Measurements from ENCODE around the gene RPS18.

Gene RPS18

GRCh38 chr6:33297956-33298772, 26.3 kb downstream of the RPS18 start:
- TF ChIP-seq, protein P1, sequence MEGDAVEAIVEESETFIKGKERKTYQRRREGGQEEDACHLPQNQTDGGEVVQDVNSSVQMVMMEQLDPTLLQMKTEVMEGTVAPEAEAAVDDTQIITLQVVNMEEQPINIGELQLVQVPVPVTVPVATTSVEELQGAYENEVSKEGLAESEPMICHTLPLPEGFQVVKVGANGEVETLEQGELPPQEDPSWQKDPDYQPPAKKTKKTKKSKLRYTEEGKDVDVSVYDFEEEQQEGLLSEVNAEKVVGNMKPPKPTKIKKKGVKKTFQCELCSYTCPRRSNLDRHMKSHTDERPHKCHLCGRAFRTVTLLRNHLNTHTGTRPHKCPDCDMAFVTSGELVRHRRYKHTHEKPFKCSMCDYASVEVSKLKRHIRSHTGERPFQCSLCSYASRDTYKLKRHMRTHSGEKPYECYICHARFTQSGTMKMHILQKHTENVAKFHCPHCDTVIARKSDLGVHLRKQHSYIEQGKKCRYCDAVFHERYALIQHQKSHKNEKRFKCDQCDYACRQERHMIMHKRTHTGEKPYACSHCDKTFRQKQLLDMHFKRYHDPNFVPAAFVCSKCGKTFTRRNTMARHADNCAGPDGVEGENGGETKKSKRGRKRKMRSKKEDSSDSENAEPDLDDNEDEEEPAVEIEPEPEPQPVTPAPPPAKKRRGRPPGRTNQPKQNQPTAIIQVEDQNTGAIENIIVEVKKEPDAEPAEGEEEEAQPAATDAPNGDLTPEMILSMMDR (conservative IDR thresholded peaks at IDR 0.05; ENCODE audit: control insufficient read depth, insufficient read depth, low read depth, low read length): no peak
- DNase-seq (ENCODE audit: low read depth): peak; percentile 80
- peak overlapping the region; percentile 91 for H3K4me3 ChIP-seq (ENCODE audit: control insufficient read depth, low read depth, low read length)

DNA sequence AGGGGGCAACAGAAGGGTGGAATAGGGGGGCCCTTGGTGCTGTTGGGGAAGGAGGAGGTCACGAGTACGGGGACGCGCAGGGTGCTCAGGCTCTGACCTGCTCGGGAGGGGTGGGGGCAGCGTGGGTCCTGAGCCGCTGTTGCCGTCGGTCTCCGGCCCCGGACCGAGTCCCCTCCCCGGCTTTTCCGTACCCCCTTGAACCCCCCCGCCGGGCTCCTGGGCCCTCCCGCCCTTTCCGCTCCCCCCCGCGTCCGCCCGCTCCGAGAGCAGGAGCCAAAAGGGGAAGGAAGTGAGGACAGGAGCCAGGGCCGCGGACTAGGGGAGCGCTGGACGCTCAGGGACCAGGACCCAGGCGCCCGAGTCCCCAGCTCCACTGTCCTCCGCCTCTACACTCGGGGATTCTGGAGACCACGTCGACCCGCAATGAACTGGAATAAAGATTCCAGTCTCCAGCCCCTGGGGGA, 26.9 kb downstream of the RPS18 start, which contains the start of gene RGL2:
TSS of gene RGL2 (minus strand) at position 170 of the 464 bp plus-strand sequence. CDS start 332 bp downstream, outside the sequence.
- H3K4me3 ChIP-seq (ENCODE audit: control insufficient read depth, low read depth, low read length): peak within 1 kb of the TSS; percentile 91
- no peak for DNase-seq (ENCODE audit: low read depth)
- TF ChIP-seq, protein P1 (conservative IDR thresholded peaks at IDR 0.05; ENCODE audit: control insufficient read depth, insufficient read depth, low read depth, low read length): no peak

DNA sequence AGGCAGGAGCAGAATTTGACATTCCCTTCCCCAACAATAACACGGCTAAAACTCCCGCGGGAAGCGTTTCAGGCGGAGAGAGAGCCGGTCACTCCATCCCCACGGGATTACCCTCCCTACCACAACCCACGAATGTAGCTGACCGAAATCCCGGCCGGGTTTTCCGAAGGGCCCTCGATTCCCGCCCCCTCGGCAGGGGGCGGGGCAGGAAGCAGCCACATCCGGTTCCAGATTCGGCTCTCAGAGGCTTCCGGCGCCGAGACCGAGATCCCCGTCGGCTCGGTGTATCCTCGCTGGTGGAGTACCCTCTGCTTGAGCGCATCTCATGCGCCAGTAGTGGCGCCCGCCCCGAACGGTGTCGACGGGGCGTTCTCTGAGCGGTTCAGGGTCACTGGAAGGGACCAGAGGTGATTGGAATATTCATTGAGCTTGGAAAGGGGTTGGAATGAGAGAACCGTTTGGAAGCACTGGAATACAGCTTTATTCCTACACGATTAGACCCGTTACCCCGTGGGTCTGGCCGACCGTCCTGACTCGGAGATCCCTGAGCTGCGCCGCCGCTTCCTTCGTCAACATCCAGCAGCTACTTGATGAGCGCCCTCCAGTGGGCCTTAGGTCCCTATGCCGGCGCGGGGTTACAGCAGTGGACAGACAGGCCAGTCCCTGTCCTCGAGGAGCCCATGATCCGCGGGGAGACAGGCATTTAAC, 27.5 kb downstream of the RPS18 start:
- H3K4me3 ChIP-seq (ENCODE audit: control insufficient read depth, low read depth, low read length): peak overlapping the region; percentile 91
- TF ChIP-seq, protein P1 (conservative IDR thresholded peaks at IDR 0.05; ENCODE audit: control insufficient read depth, insufficient read depth, low read depth, low read length): peak; percentile 68
- peak; percentile 87 for DNase-seq (ENCODE audit: low read depth)

DNA sequence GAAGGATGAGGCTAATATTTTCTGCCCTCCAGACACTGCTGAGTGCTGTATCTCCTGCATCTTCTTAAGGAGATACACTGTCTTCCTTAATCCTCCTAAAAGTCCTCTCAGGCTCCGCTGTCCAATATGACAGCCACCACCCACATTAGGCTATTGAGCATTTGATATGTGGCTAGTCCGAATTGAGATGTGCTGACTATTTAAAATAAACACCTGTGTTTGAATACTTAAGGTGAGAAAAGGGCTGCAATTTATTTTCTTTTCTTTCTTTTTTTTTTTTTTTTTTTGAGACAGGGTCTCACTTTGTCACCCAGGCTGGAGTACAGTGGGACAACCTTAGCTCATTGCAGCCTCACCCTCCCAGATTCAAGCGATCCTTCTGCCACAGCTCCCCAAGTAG, 30.0 kb downstream of the RPS18 start:
- no peak for DNase-seq (ENCODE audit: low read depth)
- no peak overlapping the region for H3K4me3 ChIP-seq (ENCODE audit: control insufficient read depth, low read depth, low read length)
- TF ChIP-seq, protein P1 (conservative IDR thresholded peaks at IDR 0.05; ENCODE audit: control insufficient read depth, insufficient read depth, low read depth, low read length): no peak

DNA sequence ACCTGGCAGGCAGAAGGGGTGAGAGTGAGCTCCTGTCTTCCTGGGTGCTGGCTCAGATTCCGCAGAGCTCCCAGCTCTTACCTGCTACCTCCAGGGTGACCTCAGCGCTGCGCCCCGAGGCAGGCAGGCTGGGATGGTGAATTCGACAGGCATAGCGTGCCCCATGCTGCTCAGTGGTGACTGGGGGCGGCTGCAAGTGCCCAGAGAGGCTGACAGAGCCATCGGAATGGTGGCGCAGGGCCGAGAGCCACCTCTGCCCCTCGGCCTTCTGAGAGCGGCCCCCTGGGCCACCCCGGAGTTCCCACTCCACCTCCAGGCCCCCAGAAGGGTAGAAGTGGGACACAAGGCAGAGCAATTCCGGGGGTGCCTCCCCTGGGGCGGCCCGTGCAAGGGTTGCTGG, 32.3 kb downstream of the RPS18 start:
- DNase-seq (ENCODE audit: low read depth): no peak
- TF ChIP-seq, protein P1 (conservative IDR thresholded peaks at IDR 0.05; ENCODE audit: control insufficient read depth, insufficient read depth, low read depth, low read length): no peak

DNA sequence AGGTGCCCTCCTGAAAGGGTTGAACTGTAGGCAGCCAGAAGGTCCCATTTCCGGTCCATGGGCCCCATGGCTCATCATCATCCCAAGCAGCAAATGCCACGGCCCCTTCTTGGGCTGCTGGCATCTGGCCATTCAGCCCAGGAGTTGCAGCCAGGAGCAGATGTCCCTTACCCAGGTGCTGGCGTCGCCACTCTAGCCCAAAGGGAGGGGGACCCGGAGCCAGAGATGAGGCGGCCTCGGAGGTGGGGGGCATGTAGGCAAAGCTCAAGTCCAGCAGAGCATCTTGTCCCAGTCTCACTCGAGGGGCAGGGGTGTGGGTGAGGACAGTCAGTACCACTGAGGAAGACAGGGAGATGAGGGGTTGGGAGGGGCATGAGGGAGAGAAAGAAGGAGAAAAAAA, 33.2 kb downstream of the RPS18 start:
- TF ChIP-seq, protein P1 (conservative IDR thresholded peaks at IDR 0.05; ENCODE audit: control insufficient read depth, insufficient read depth, low read depth, low read length): no peak
- no peak overlapping the region for H3K4me3 ChIP-seq (ENCODE audit: control insufficient read depth, low read depth, low read length)
- DNase-seq (ENCODE audit: low read depth): no peak

More for the DNA sequence above, 32.3 kb downstream of the RPS18 start:
- H3K4me3 ChIP-seq (ENCODE audit: control insufficient read depth, low read depth, low read length): no peak overlapping the region
